Stimulated activated CD4-positive, alpha-beta T cell treated with anti-CD3 and anti-CD28 coated beads, Interleukin-1b, Interleukin-23, amount 100 ng/mL, for 1 hour (primary cell): Measurements from ENCODE around the gene PSMC6.

Experiments used
- DNase-seq, 2 donors: peaks; one replicate each; pipeline ENCODE4 v3.0.0-alpha.2; 2020; ENCODE audit warnings: low read depth in 2 of 2

PSMC6 gene

DNA sequence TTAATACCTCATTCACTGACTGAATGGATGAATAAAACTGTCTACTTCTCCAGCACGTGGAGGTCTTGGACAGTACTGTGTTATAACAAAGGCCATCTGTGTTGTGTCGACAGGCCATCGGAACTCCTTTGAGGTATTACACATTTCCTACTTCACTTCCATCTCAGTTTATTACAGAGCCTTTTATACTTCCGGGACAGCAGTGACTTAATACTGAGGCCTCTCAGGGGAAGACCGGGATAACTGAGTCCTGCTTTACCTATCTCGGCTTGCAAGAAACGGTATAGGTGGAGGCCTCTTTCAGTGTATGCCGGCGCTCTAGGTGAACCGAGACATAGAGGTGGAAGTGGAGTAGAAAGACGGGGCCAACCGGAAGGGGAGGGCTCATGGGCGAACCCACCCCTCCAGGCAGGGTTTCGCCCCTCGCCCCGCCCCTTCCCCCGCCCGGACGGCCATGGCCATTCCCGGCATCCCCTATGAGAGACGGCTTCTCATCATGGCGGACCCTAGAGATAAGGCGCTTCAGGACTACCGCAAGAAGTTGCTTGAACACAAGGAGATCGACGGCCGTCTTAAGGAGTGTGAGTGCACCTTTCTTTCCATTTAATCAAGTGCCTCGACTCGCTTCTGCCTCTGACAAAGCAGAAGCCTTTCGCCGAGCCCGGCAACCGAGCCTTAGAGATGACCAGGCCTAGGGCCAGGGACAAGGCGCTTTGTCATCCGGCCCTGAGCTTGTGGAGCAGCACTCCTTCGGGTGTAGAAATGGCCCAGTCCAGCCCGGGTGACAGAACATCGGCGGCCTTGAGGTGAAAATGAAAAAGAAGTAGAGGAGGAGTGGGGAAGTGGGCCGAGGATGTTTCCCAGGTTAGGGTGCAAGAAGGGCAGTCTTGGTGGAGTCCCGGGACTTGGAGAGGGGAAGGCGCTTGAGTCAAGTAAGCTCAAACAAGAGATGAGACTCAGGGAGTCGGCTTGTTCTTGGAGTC, at the start of gene PSMC6:
Gene PSMC6 (plus strand): TSS at position 477 of the 983 bp plus-strand sequence. CDS start 20 bp downstream, at position 497.
- peak; percentile 86 to 96 for DNase-seq

DNA sequence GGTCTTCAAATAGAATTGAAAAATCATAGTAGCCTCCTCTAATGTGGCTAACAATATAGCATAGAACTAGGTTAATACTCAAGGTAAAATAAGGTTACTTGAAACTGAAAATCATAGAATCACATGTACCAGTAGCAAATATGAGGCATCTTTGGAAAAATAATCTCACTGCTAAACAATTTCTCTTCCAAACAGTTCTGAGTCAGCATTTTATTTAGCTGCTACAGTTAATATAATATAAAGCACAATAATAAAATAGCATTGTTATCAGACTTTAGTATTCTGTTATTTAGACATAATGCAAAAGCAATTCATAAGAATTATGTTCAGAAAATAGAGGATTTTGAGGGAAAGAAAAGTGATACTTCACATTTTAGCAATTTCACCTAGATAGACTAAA, 46.7 kb upstream of the PSMC6 start:
- no peak for DNase-seq

GRCh38 chr14:52660832-52661231, 46.2 kb upstream of the PSMC6 start:
- DNase-seq, result no peak

DNA sequence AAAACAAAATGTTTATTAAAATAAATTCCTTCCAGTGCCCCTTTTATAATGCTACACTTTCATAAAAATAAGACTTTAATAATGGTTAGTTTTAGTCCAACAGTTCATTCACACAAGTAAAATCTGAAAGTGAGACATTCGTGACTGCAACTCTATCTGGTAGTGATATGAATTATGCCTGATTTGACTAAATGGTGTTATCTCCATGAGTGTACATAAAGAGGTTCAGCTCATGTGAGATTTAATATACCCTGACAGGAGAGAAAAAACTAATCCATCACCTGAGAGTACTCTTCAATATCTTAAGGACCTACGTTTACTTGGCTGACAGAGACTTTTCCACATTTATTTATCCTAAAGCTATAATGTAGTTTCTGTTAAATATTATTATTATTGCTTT, 45.7 kb upstream of the PSMC6 start:
- DNase-seq, result no peak

DNA sequence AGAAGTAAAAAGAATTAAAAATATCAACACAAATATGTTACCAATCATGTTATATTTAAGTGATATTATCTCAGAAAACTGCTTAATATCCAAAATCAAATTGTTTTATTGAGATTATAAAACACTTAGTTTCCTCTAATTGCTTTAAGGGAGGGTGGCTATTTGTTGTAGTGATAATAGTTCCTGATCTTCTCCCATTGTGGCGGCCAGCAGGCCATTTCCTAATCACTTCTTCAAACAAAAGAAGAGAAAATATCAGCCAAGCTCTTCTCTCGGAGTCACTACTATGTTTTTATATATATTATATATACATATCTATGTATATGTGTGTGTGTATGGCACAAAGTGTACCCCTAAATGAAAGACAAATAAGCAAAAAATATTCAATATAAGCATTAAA, 43.1 kb upstream of the PSMC6 start:
- no peak for DNase-seq

GRCh38 chr14:52678591-52678990, 28.4 kb upstream of the PSMC6 start:
- no peak for DNase-seq

DNA sequence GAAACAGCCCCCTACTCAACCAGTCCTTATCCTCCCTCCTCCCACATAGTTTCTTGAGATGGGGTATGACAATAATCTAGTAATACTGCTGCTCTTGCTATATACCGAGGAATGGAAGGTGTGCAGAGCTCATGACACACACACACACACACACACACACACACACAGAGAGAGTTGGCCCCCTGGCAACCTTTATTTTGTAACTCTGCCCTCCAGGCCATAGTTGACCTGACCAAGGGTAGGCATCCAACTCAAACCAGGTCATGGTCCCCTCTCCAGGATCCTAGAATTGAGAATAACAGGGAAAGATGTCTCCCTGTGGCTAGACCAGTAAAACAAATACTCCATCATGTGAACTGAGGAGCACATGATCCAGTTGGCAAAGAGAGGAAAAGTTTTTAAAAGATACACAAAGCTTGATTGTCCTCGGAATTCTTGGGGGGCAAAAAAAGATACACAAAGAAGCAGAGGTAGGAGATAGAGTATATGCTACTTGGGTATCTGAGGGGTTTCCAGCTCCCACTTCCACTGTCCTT, 22.9 kb upstream of the PSMC6 start:
- no peak for DNase-seq

GRCh38 chr14:52686176-52686575, 20.8 kb upstream of the PSMC6 start:
- DNase-seq, result no peak

GRCh38 chr14:52690983-52691760, 15.8 kb upstream of the PSMC6 start:
- DNase-seq, result no peak

DNA sequence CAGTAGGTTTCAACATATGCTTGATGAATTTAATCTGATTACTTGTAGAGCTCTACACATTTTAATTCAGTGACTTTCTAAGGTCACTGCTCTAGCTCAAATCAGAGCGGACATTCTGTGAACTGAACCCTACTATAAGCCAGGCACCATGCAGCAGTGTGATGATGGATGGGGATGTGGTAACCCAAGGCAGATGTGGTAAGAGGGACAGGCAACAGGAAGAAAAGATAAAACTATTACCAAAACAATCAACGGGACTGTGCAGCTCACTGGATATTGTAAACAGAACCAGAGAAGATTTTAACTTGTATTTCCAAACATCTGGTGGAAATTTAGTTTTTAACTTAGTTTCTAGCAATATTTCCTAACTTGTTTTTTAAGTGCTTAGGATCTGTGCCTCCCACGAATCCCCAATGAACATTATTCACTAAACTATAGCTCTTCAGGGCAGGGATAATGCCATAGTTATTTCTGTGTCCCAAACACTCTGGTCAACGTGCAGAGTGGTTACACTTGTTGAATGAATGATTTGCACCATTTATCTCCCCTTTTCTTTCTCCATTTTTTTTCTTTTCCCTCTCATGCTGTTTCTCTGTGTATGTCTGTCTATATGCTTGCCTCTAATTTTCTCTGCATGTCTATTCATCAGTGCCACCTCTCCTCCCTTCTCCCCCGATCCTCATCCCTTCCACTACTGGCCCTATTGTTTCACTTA, 14.6 kb upstream of the PSMC6 start:
- DNase-seq, result no peak

DNA sequence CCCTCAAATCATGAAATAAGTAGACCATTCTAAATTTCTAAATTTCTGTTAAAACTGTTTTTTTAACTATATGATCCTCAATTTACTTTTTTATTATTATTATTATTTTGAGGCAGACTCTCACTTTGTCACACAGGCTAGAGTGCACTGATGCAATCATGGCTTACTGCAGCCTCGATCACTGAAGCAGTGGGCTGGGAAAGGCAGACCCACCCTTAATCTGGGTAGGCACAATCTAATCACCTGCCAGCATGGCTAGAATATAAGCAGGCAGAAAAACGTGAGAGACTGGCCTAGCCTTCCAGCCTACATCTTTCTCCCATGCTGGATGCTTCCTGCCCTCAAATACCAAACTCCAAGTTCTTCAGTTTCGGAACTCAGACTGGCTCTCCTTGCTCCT, 14.0 kb upstream of the PSMC6 start:
- no peak for DNase-seq

- DNase-seq, result no peak
Measured at GRCh38 chr14:52693532-52693931, 13.5 kb upstream of the PSMC6 start.

DNA sequence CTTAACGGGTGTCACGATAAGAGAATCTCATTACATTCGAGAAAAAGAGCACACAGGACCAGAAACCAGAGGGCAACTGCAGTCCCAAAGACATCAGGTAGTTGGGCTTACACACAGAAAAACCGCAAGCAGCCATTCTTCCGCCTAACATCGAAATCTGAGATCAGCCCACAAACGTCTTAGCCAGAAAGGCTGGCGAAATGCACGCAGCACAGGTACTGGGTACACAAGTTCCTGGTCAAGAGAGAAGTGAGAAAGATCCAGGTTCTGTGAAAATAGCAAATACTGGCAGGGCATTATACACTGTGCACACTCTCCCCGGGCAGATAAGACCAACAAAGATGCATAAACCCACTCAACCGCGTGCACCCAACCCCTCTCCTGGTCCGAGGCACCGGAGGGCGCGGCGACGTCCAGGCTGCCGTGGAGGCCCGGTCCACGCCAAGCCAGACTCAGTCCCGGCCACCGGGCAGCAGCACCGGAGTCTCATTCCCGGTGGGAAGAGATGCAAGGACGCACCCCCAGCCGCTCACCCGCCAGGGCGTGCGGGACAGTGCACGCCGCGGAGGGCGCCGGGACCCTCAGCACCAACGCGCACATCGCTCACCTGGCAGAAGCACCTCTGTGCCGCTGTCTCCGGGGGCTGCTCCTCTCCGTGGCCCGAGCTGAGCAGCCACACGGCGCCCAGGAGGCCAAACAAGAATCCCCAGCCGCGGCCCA, 12.1 kb upstream of the PSMC6 start:
- DNase-seq, result peak in 1 of 2 donors; percentile 9

DNA sequence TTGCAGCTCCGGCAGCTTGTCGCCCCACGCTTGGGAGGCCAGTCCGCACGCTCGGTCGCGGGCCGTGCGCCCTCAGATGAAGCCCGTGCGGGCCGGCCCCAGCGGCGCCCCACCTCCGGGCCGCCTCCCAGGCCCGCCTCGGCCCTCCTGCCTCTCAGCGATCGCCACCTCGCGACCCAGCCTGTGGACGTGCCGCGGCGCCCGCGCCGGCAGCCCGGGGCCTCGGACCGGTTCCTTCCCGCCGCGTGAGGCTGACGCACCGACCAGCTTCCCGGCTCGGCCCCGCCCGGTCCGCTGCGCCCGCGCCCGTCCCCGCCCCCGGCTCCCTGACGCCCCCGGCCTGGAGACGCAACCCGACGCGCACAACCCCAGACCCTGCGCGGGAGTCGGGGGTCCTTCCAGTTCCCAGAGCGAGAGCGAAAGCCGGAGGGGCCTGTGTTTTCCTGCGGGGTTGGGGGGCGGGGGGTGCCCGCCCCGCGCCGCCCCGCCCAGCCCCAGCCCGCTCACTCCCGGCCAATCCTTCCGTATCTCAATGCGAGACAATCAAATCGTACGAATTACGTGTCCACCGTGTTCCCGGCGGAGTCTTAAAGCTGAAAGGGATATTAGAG, 11.4 kb upstream of the PSMC6 start, which contains the start of gene ERO1A:
Gene ERO1A (minus strand): TSS at position 78 of the 611 bp plus-strand sequence. CDS start 77 bp downstream, at position 1.
- peak in 1 of 2 donors; percentile 37 for DNase-seq

DNA sequence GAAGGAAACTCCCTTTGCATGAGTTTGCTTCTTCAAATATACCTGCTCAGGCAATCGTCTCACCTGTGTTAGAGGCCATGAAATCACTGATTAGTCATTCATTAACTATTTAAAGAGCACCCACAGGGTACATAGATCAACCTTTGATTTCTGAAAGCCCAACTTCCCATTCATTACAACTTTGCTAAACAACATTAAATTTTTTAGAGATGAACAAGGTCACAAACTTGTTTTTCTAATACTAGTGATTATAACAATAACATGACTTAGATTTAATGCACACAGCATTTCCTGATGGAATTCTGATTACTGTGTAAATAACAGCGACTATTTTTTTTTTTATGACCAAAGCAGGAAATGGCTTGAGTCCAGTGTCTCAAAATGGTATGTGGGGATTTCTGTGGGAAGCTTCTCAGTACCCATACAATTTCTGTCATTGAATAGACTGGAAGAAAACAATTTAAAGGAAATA, 6.3 kb upstream of the PSMC6 start:
- DNase-seq, result no peak

DNA sequence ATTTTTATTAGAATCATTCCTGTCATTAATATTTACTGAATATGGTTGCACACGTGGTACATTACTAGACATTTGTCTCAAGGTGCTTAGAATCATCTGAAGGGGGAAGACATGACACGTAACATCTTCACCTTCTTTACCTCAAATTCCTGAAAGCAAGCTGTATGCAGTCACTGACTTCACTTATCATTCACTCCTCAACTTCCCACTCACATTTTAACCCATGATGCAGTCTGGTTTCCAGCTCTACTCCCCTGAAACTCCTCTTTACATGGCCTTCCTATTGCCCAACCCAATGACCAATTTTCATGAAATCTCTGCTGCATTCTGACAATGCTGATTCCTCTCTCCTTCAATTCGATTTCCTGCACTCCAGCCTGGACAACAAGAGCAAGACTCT, 5.8 kb upstream of the PSMC6 start:
- DNase-seq, result no peak

DNA sequence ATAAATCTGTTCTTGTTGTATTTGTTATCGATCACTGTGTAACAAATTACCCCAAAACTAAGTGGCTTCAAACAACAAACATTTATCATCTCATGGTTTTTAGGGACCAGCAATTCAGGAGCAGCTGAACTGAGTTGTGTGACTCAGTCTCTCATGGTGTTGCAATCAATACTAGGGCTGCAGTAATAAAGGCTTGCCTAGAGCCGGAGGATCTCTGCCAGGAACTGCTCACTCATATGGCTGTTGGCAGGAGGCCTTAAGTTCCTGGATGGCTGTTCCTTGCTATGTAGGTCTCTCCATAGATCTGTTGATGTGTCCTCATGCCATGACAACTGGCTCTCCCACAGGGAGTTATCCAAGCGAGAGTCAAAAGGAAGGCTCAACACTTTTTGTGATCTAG, 3.8 kb upstream of the PSMC6 start:
- DNase-seq, result no peak

GRCh38 chr14:52703664-52704063, 3.3 kb upstream of the PSMC6 start:
- DNase-seq, result no peak

DNA sequence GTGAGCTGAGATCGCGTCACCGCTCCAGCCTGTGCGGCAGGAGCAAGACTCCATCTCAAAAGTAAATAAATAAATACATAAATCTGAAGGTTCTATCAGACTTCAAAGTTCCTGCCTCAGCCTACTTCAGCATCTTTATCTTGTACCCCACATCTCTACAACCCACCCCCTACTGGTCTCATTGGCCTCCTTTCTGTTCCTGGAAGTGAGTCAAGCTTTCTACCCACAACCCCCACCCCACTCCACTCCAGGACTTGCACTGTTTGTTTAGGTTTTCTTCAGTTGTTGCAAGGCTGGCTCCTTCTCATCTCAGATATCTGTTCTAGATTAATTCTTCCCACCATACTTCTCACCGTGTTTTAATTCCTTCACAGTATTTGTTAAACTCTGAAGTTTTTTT, 714 bp upstream of the PSMC6 start:
- DNase-seq, result no peak

DNA sequence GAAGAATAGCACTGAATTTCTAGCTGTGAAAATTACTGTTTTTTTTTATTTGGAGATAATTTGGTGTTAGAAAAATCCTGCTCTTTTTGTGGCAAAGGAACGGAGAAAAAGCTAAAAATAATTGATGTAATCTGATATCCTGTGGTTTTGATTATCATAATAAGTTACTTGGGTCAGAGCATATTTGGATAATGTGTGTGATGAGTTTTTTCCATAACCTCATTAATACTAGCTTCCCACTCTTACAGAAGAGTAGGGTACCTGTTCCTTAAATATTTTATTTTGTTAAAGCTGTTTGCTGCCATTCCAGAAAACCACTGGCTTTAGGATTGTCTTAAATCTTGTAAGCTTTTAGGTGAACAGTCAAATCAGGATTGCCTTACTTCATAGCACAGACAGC, 4.7 kb downstream of the PSMC6 start:
- DNase-seq, result no peak
